ENCODE results near the gene DCTN1. TPM values are rescaled to one million over a fixed set of nuclear protein-coding genes. Genes with fewer than 3 reads are reported as not detected.
"Not testable (repeated sequence)": the region's sequence is repeated elsewhere in the genome, so short reads cannot be mapped to it uniquely, and the experiment has no call there.

Gene DCTN1
- polyA plus RNA-seq, 2 donors, result 60.8 to 83.3 TPM

DNA sequence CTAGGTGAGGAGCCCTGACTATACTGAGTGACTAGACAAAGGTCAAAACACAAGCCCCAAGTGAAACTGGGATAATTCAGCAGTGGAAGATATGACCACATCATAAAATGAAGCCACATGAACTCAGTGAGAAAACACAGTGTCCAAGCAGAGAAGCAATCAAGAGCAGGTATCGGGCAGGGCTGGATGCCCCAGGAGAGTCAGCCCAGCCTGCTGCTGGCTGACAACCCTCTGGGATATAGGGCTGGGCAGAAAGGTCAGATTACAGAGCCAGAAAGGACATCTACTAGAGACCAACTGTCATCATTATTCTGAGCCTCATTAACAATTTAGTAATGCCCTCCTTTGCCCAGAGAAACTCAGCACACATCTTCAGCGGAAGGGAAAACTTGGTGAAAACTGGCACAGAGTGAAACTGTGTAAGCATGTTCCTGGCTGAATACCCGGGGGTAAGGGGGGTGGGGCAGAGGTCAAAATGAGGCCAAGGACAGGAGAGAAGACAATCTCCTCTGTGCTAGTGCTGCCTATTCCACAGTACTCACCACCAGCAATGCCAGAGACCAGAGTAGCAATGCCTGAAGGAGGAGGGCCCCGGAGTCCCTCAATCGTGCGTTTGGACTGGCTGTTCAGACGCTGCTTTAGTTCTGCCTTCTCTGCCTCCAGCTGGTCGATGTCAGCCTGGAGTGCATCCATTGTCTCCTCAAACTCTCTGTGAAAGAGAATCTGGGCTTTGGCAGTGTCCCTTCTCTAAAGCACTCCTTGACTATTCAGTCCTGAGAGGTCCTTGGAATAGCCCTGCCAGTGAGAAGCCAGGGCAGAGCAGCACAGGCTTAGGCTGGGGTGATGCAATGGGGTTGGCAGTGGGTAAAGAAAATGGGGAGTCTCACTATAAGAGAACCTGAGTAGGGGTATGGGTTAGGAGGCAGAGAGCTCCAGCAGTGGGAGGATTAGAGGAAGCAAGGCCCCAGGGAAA is 15.3 kb downstream of the DCTN1 start:
- H3K4me1 ChIP-seq (ENCODE audit: control insufficient read depth in 2 of 2, insufficient read depth in 2 of 2, low read length in 1 of 2), result no peaks in the 10 kb centered on the region
- H3K27me3 ChIP-seq (ENCODE audit: control insufficient read depth in 1 of 2, insufficient read depth in 2 of 2, low read length in 2 of 2), result no peaks in the 10 kb centered on the region
- H3K36me3 ChIP-seq (ENCODE audit: control insufficient read depth in 2 of 2, insufficient read depth in 2 of 2, low read length in 1 of 2), result peaks cover 56 to 87% of the 10 kb centered on the region in 2 donors
- H3K9me3 ChIP-seq (ENCODE audit: control insufficient read depth in 2 of 2, insufficient read depth in 1 of 2, low read depth in 1 of 2, low read length in 1 of 2), result no peaks in the 10 kb centered on the region
- H3K27ac ChIP-seq (ENCODE audit: low read depth in 2 of 2, low read length in 1 of 2), result no peak overlapping the region
- WGBS, 2 donors, result 76 to 87% methylated on average over 8 of the region's 8 CpGs
- no peak overlapping the region for H3K4me3 ChIP-seq (ENCODE audit: low read depth in 1 of 2, low read length in 2 of 2)

- H3K9me3 ChIP-seq (ENCODE audit: control insufficient read depth in 2 of 2, insufficient read depth in 1 of 2, low read depth in 1 of 2, low read length in 1 of 2), result no peaks in the 10 kb centered on the region
- peaks cover 44 to 64% of the 10 kb centered on the region in 2 donors for H3K36me3 ChIP-seq (ENCODE audit: control insufficient read depth in 2 of 2, insufficient read depth in 2 of 2, low read length in 1 of 2)
- H3K27me3 ChIP-seq (ENCODE audit: control insufficient read depth in 1 of 2, insufficient read depth in 2 of 2, low read length in 2 of 2), result no peaks in the 10 kb centered on the region
- no peak overlapping the region for H3K27ac ChIP-seq (ENCODE audit: low read depth in 2 of 2, low read length in 1 of 2)
- H3K4me3 ChIP-seq (ENCODE audit: low read depth in 1 of 2, low read length in 2 of 2), result no peak overlapping the region
- 86 to 88% methylated on average over 11 of the region's 11 CpGs for WGBS, 2 donors
- H3K4me1 ChIP-seq (ENCODE audit: control insufficient read depth in 2 of 2, insufficient read depth in 2 of 2, low read length in 1 of 2), result no peaks in the 10 kb centered on the region
Measured at GRCh38 chr2:74361327-74361726, 18.8 kb downstream of the DCTN1 start.

- Histone ChIP-seq H3K36me3 (ENCODE audit: control insufficient read depth in 2 of 2, insufficient read depth in 2 of 2, low read length in 1 of 2) (peaks cover 17 to 31% of the 10 kb centered on the region in 2 donors), H3K4me1 (ENCODE audit: control insufficient read depth in 2 of 2, insufficient read depth in 2 of 2, low read length in 1 of 2) (no peaks in the 10 kb centered on the region), H3K9me3 (ENCODE audit: control insufficient read depth in 2 of 2, insufficient read depth in 1 of 2, low read depth in 1 of 2, low read length in 1 of 2) (no peaks in the 10 kb centered on the region), H3K4me3 (ENCODE audit: low read depth in 1 of 2, low read length in 2 of 2) (no peak overlapping the region), H3K27ac (ENCODE audit: low read depth in 2 of 2, low read length in 1 of 2) (no peak overlapping the region), H3K27me3 (ENCODE audit: control insufficient read depth in 1 of 2, insufficient read depth in 2 of 2, low read length in 2 of 2) (no peaks in the 10 kb centered on the region)
Measured at GRCh38 chr2:74357627-74358026, 22.5 kb downstream of the DCTN1 start.

DNA sequence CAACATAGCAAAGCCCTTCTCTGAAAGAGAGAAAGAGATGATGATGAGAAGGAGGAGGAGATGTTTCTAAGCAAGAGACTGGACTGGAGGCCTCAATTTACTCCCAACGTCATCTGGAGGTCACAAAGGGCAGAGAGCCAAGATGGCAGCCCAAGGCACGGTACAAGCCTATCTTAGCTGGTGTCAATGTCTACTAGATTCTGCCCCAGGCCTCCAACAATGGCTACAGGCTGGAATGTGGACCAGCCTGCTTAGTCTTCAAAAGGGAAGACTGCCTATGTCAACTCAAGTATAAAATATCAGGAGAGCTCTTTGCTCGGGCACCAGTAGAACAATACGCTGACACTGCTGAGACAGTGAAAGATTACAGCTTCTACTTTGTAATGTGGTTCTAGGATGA is 30.2 kb downstream of the DCTN1 start:
- no peaks in the 10 kb centered on the region for H3K27me3 ChIP-seq (ENCODE audit: control insufficient read depth in 1 of 2, insufficient read depth in 2 of 2, low read length in 2 of 2)
- no peaks in the 10 kb centered on the region for H3K36me3 ChIP-seq (ENCODE audit: control insufficient read depth in 2 of 2, insufficient read depth in 2 of 2, low read length in 1 of 2)
- no peaks in the 10 kb centered on the region for H3K4me1 ChIP-seq (ENCODE audit: control insufficient read depth in 2 of 2, insufficient read depth in 2 of 2, low read length in 1 of 2)
- no peaks in the 10 kb centered on the region for H3K9me3 ChIP-seq (ENCODE audit: control insufficient read depth in 2 of 2, insufficient read depth in 1 of 2, low read depth in 1 of 2, low read length in 1 of 2)
- no peak overlapping the region for H3K27ac ChIP-seq (ENCODE audit: low read depth in 2 of 2, low read length in 1 of 2)
- no peak overlapping the region for H3K4me3 ChIP-seq (ENCODE audit: low read depth in 1 of 2, low read length in 2 of 2)
- WGBS, 2 donors, result 86 to 92% methylated on average over 4 of the region's 4 CpGs

DNA sequence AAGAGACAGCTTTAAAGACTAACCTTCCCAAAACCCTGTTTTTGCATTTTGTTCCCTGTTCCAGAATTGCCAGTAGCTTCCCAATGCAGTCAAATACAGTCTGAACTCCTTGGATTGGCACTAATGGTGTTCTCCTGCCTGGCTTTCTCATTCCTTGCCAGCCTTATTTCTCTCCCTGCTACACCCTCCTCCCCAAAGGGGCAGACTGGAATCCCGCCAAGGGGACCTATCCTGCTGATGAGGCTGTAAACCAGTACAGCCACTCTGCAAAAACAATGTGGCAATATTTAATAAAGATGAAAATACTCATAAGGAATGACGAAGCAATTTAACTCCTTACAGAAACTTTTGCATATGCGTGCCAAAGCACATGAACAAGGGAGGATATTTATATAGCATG is 32.4 kb downstream of the DCTN1 start:
- H3K27ac ChIP-seq (ENCODE audit: low read depth in 2 of 2, low read length in 1 of 2), result no peak overlapping the region
- no peak overlapping the region for H3K4me3 ChIP-seq (ENCODE audit: low read depth in 1 of 2, low read length in 2 of 2)
- H3K27me3 ChIP-seq (ENCODE audit: control insufficient read depth in 1 of 2, insufficient read depth in 2 of 2, low read length in 2 of 2), result no peaks in the 10 kb centered on the region
- H3K4me1 ChIP-seq (ENCODE audit: control insufficient read depth in 2 of 2, insufficient read depth in 2 of 2, low read length in 1 of 2), result no peaks in the 10 kb centered on the region
- H3K36me3 ChIP-seq (ENCODE audit: control insufficient read depth in 2 of 2, insufficient read depth in 2 of 2, low read length in 1 of 2), result no peaks in the 10 kb centered on the region
- no peaks in the 10 kb centered on the region for H3K9me3 ChIP-seq (ENCODE audit: control insufficient read depth in 2 of 2, insufficient read depth in 1 of 2, low read depth in 1 of 2, low read length in 1 of 2)
- WGBS, 2 donors, result 91 to 94% methylated on average over 3 of the region's 3 CpGs

DNA sequence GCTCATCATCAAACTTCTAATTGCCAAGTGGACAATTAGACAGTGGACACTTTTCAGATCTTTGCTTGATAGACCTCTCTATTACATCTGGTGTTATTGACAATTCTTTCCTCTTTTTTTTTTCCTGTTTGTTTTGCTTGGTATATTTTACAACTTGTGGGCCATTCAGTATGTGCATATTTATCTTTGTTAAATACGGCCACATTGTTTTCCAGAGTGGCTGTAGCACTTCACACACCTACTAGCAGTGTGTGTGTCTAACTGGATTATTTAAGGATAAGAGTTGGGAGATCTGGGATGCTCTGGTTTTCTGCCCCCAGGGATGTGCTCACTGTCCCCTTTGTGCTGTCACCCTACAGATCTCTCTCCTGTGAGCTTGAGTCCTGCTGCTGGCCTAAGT is 32.8 kb downstream of the DCTN1 start:
- H3K9me3 ChIP-seq (ENCODE audit: control insufficient read depth in 2 of 2, insufficient read depth in 1 of 2, low read depth in 1 of 2, low read length in 1 of 2), result no peaks in the 10 kb centered on the region
- no peaks in the 10 kb centered on the region for H3K4me1 ChIP-seq (ENCODE audit: control insufficient read depth in 2 of 2, insufficient read depth in 2 of 2, low read length in 1 of 2)
- no peaks in the 10 kb centered on the region for H3K36me3 ChIP-seq (ENCODE audit: control insufficient read depth in 2 of 2, insufficient read depth in 2 of 2, low read length in 1 of 2)
- 81 to 96% methylated on average over 1 of the region's 1 CpG for WGBS, 2 donors
- H3K4me3 ChIP-seq (ENCODE audit: low read depth in 1 of 2, low read length in 2 of 2), result no peak overlapping the region
- H3K27me3 ChIP-seq (ENCODE audit: control insufficient read depth in 1 of 2, insufficient read depth in 2 of 2, low read length in 2 of 2), result no peaks in the 10 kb centered on the region
- H3K27ac ChIP-seq (ENCODE audit: low read depth in 2 of 2, low read length in 1 of 2), result no peak overlapping the region

DNA sequence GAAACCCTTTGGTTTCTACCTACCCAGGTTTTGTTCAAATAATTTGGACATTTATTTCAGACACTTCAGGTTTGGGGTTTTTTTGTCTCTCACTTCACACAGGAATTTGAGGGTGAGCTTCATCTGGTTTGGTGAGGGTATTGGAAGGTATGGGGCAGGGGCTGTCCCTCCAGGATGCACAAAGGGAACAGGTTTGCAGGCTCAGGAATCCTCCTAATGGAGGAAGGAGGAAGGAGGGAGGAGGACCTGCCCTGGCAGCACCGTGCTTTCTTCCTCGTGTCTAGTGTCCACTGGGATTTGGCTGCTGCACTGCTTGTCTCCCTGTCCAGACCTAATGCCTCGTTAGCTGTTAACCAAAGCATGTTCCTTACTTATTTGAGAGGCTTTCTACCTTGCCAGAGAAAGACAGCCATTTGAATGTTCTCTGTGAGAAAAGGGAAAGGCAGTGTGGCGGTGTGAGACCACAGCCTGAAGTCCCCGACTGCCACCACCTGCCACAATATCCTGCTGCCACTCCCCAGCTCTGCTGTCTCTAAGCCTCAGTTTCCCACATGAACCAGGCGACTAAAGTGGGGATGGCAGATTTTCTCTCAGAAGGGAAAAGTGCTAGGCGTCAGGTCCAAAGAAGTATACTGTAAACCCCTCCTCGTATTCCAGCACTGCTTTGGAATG is 34.7 kb downstream of the DCTN1 start:
- Histone ChIP-seq H3K36me3 (ENCODE audit: control insufficient read depth in 2 of 2, insufficient read depth in 2 of 2, low read length in 1 of 2) (no peaks in the 10 kb centered on the region), H3K4me3 (ENCODE audit: low read depth in 1 of 2, low read length in 2 of 2) (no peak overlapping the region), H3K27me3 (ENCODE audit: control insufficient read depth in 1 of 2, insufficient read depth in 2 of 2, low read length in 2 of 2) (no peaks in the 10 kb centered on the region), H3K9me3 (ENCODE audit: control insufficient read depth in 2 of 2, insufficient read depth in 1 of 2, low read depth in 1 of 2, low read length in 1 of 2) (no peaks in the 10 kb centered on the region), H3K27ac (ENCODE audit: low read depth in 2 of 2, low read length in 1 of 2) (no peak overlapping the region), H3K4me1 (ENCODE audit: control insufficient read depth in 2 of 2, insufficient read depth in 2 of 2, low read length in 1 of 2) (no peaks in the 10 kb centered on the region)
- 71 to 75% methylated on average over 8 of the region's 8 CpGs for WGBS, 2 donors

GRCh38 chr2:74343316-74343715 is 36.8 kb downstream of the DCTN1 start, which contains the start of gene SLC4A5:
TSS of gene SLC4A5 (minus strand) at chr2:74343416. CDS start at chr2:74315023, 28,393 bp downstream.
- Histone ChIP-seq H3K9me3 (ENCODE audit: control insufficient read depth in 2 of 2, insufficient read depth in 1 of 2, low read depth in 1 of 2, low read length in 1 of 2) (no peaks in the 10 kb centered on the region), H3K27ac (ENCODE audit: low read depth in 2 of 2, low read length in 1 of 2) (no peak within 1 kb of the TSS), H3K27me3 (ENCODE audit: control insufficient read depth in 1 of 2, insufficient read depth in 2 of 2, low read length in 2 of 2) (no peaks in the 10 kb centered on the region), H3K4me3 (ENCODE audit: low read depth in 1 of 2, low read length in 2 of 2) (no peak within 1 kb of the TSS), H3K36me3 (ENCODE audit: control insufficient read depth in 2 of 2, insufficient read depth in 2 of 2, low read length in 1 of 2) (no peaks in the 10 kb centered on the region), H3K4me1 (ENCODE audit: control insufficient read depth in 2 of 2, insufficient read depth in 2 of 2, low read length in 1 of 2) (no peaks in the 10 kb centered on the region)
- WGBS, 2 donors, result 69 to 71% methylated on average over 2 of the region's 2 CpGs

DNA sequence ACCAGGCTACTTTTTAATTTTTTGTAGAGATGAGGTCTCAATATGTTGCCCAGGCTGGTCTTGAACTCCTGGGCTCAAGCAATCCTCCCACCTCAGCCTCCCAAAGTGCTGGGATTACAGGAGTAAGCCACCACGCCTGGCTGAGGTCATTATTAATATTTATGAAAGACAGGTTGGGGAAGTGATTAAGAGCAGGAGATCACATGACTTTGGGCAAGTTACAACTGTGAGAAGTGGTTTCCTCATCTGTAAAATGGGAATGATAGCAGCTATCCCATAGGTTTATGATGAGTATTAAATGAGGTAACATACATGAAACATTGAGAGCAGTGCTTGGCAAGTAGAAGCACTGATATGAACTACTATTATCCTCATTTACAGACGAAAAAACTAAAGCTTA is 43.9 kb downstream of the DCTN1 start:
- WGBS, 2 donors, result 62 to 72% methylated on average over 2 of the region's 2 CpGs
- H3K9me3 ChIP-seq (ENCODE audit: control insufficient read depth in 2 of 2, insufficient read depth in 1 of 2, low read depth in 1 of 2, low read length in 1 of 2); H3K36me3 ChIP-seq (ENCODE audit: control insufficient read depth in 2 of 2, insufficient read depth in 2 of 2, low read length in 1 of 2); H3K27ac ChIP-seq (ENCODE audit: low read depth in 2 of 2, low read length in 1 of 2); H3K4me1 ChIP-seq (ENCODE audit: control insufficient read depth in 2 of 2, insufficient read depth in 2 of 2, low read length in 1 of 2); H3K27me3 ChIP-seq (ENCODE audit: control insufficient read depth in 1 of 2, insufficient read depth in 2 of 2, low read length in 2 of 2); H3K4me3 ChIP-seq (ENCODE audit: low read depth in 1 of 2, low read length in 2 of 2): not testable (repeated sequence)
